ENCODE results near the gene ST6GALNAC5.
"Not testable (repeated sequence)": the region's sequence is repeated elsewhere in the genome, so short reads cannot be mapped to it uniquely, and the experiment has no call there.

ST6GALNAC5 gene

GRCh38 chr1:76876655-76877395 is 9.5 kb downstream of the ST6GALNAC5 start:
- POLR2A ChIA-PET = no interaction called here
- no peak for DNase-seq

GRCh38 chr1:76879014-76879413 is 11.7 kb downstream of the ST6GALNAC5 start:
- H3K27ac ChIP-seq (ENCODE audit: insufficient read depth in 1 of 2, low read depth in 1 of 2, low read length in 2 of 2, poor library complexity in 1 of 2, severe bottlenecking in 2 of 2); POLR2A ChIA-PET; H3K9me3 ChIP-seq (ENCODE audit: control extremely low read depth in 1 of 5, control insufficient read depth in 4 of 5, insufficient read depth in 2 of 5, low read depth in 1 of 5, low read length in 4 of 5); CTCF ChIA-PET; H3K27me3 ChIP-seq (replicated peaks in 2 of 5; ENCODE audit: control insufficient read depth in 4 of 5, insufficient read depth in 5 of 5, low read length in 4 of 5); H3K4me3 ChIP-seq (ENCODE audit: control insufficient read depth in 1 of 7, extremely low read depth in 1 of 7, insufficient read depth in 4 of 7, low read depth in 2 of 7, low read length in 6 of 7); H3K4me1 ChIP-seq (ENCODE audit: control extremely low read depth in 1 of 4, control insufficient read depth in 4 of 4, insufficient read depth in 4 of 4, low read length in 3 of 4); DNase-seq; H3K36me3 ChIP-seq (ENCODE audit: control insufficient read depth in 4 of 4, insufficient read depth in 4 of 4, low read length in 3 of 4): not testable (repeated sequence)

More at GRCh38 chr1:76876655-76877395, 9.5 kb downstream of the ST6GALNAC5 start:
- no peak overlapping the region for H3K4me3 ChIP-seq (ENCODE audit: control insufficient read depth in 1 of 7, extremely low read depth in 1 of 7, insufficient read depth in 4 of 7, low read depth in 2 of 7, low read length in 6 of 7)
- H3K4me1 ChIP-seq (ENCODE audit: control extremely low read depth in 1 of 4, control insufficient read depth in 4 of 4, insufficient read depth in 4 of 4, low read length in 3 of 4) = no peaks in the 10 kb centered on the region
- H3K27ac ChIP-seq (ENCODE audit: insufficient read depth in 1 of 2, low read depth in 1 of 2, low read length in 2 of 2, poor library complexity in 1 of 2, severe bottlenecking in 2 of 2) = no peak overlapping the region
- H3K9me3 ChIP-seq (ENCODE audit: control extremely low read depth in 1 of 5, control insufficient read depth in 4 of 5, insufficient read depth in 2 of 5, low read depth in 1 of 5, low read length in 4 of 5) = no peaks in the 10 kb centered on the region
- H3K36me3 ChIP-seq (ENCODE audit: control insufficient read depth in 4 of 4, insufficient read depth in 4 of 4, low read length in 3 of 4) = no peaks in the 10 kb centered on the region
- WGBS (ENCODE audit: insufficient coverage) = 97% methylated on average over 7 of the region's 8 CpGs
- H3K27me3 ChIP-seq (replicated peaks in 2 of 5; ENCODE audit: control insufficient read depth in 4 of 5, insufficient read depth in 5 of 5, low read length in 4 of 5) = no peaks in the 10 kb centered on the region
- CTCF ChIA-PET = no interaction called here

GRCh38 chr1:76881762-76882161 is 14.5 kb downstream of the ST6GALNAC5 start:
- Histone ChIP-seq H3K36me3 (ENCODE audit: control insufficient read depth in 4 of 4, insufficient read depth in 4 of 4, low read length in 3 of 4) (no peaks in the 10 kb centered on the region), H3K4me1 (ENCODE audit: control extremely low read depth in 1 of 4, control insufficient read depth in 4 of 4, insufficient read depth in 4 of 4, low read length in 3 of 4) (no peaks in the 10 kb centered on the region), H3K9me3 (ENCODE audit: control extremely low read depth in 1 of 5, control insufficient read depth in 4 of 5, insufficient read depth in 2 of 5, low read depth in 1 of 5, low read length in 4 of 5) (no peaks in the 10 kb centered on the region), H3K4me3 (ENCODE audit: control insufficient read depth in 1 of 7, extremely low read depth in 1 of 7, insufficient read depth in 4 of 7, low read depth in 2 of 7, low read length in 6 of 7) (no peak overlapping the region), H3K27ac (ENCODE audit: insufficient read depth in 1 of 2, low read depth in 1 of 2, low read length in 2 of 2, poor library complexity in 1 of 2, severe bottlenecking in 2 of 2) (no peak overlapping the region), H3K27me3 (replicated peaks in 2 of 5; ENCODE audit: control insufficient read depth in 4 of 5, insufficient read depth in 5 of 5, low read length in 4 of 5) (no peaks in the 10 kb centered on the region)
- ChIA-PET POLR2A (interaction anchor here (0.6 kb wide), 1 partner anchor 465 kb away, joined by 3 read pairs; no protein-coding TSS in a partner anchor), CTCF (no interaction called here)
- no peak for DNase-seq

GRCh38 chr1:76891931-76892622 is 24.8 kb downstream of the ST6GALNAC5 start:
- 93% methylated on average over 3 of the region's 4 CpGs for WGBS (ENCODE audit: insufficient coverage)
- POLR2A ChIA-PET = no interaction called here
- Histone ChIP-seq H3K36me3 (ENCODE audit: control insufficient read depth in 4 of 4, insufficient read depth in 4 of 4, low read length in 3 of 4) (no peaks in the 10 kb centered on the region), H3K9me3 (ENCODE audit: control extremely low read depth in 1 of 5, control insufficient read depth in 4 of 5, insufficient read depth in 2 of 5, low read depth in 1 of 5, low read length in 4 of 5) (no peaks in the 10 kb centered on the region), H3K27ac (ENCODE audit: insufficient read depth in 1 of 2, low read depth in 1 of 2, low read length in 2 of 2, poor library complexity in 1 of 2, severe bottlenecking in 2 of 2) (no peak overlapping the region), H3K4me3 (ENCODE audit: control insufficient read depth in 1 of 7, extremely low read depth in 1 of 7, insufficient read depth in 4 of 7, low read depth in 2 of 7, low read length in 6 of 7) (no peak overlapping the region), H3K27me3 (replicated peaks in 2 of 5; ENCODE audit: control insufficient read depth in 4 of 5, insufficient read depth in 5 of 5, low read length in 4 of 5) (no peaks in the 10 kb centered on the region), H3K4me1 (ENCODE audit: control extremely low read depth in 1 of 4, control insufficient read depth in 4 of 4, insufficient read depth in 4 of 4, low read length in 3 of 4) (no peaks in the 10 kb centered on the region)
- CTCF ChIA-PET = no interaction called here
- DNase-seq = no peak

- POLR2A ChIA-PET = no interaction called here
Observed at GRCh38 chr1:76892675-76893074, 25.4 kb downstream of the ST6GALNAC5 start.

GRCh38 chr1:76901158-76901767 is 34.0 kb downstream of the ST6GALNAC5 start:
- Histone ChIP-seq H3K9me3 (ENCODE audit: control extremely low read depth in 1 of 5, control insufficient read depth in 4 of 5, insufficient read depth in 2 of 5, low read depth in 1 of 5, low read length in 4 of 5) (no peaks in the 10 kb centered on the region), H3K4me3 (ENCODE audit: control insufficient read depth in 1 of 7, extremely low read depth in 1 of 7, insufficient read depth in 4 of 7, low read depth in 2 of 7, low read length in 6 of 7) (no peak overlapping the region), H3K27me3 (replicated peaks in 2 of 5; ENCODE audit: control insufficient read depth in 4 of 5, insufficient read depth in 5 of 5, low read length in 4 of 5) (no peaks in the 10 kb centered on the region), H3K27ac (ENCODE audit: insufficient read depth in 1 of 2, low read depth in 1 of 2, low read length in 2 of 2, poor library complexity in 1 of 2, severe bottlenecking in 2 of 2) (no peak overlapping the region), H3K4me1 (ENCODE audit: control extremely low read depth in 1 of 4, control insufficient read depth in 4 of 4, insufficient read depth in 4 of 4, low read length in 3 of 4) (no peaks in the 10 kb centered on the region), H3K36me3 (ENCODE audit: control insufficient read depth in 4 of 4, insufficient read depth in 4 of 4, low read length in 3 of 4) (no peaks in the 10 kb centered on the region)
- CTCF ChIA-PET = interaction anchor here (0.7 kb wide), 1 partner anchor 40 kb away, joined by 3 read pairs; no protein-coding TSS in a partner anchor
- DNase-seq = peak; percentile 47 to 63 (median 59)
- 100% methylated on average over 1 of the region's 2 CpGs for WGBS (ENCODE audit: insufficient coverage)
- POLR2A ChIA-PET = no interaction called here

More at GRCh38 chr1:76892675-76893074, 25.4 kb downstream of the ST6GALNAC5 start:
- Histone ChIP-seq H3K36me3 (ENCODE audit: control insufficient read depth in 4 of 4, insufficient read depth in 4 of 4, low read length in 3 of 4) (no peaks in the 10 kb centered on the region), H3K27me3 (replicated peaks in 2 of 5; ENCODE audit: control insufficient read depth in 4 of 5, insufficient read depth in 5 of 5, low read length in 4 of 5) (no peaks in the 10 kb centered on the region), H3K4me3 (ENCODE audit: control insufficient read depth in 1 of 7, extremely low read depth in 1 of 7, insufficient read depth in 4 of 7, low read depth in 2 of 7, low read length in 6 of 7) (no peak overlapping the region), H3K4me1 (ENCODE audit: control extremely low read depth in 1 of 4, control insufficient read depth in 4 of 4, insufficient read depth in 4 of 4, low read length in 3 of 4) (no peaks in the 10 kb centered on the region), H3K27ac (ENCODE audit: insufficient read depth in 1 of 2, low read depth in 1 of 2, low read length in 2 of 2, poor library complexity in 1 of 2, severe bottlenecking in 2 of 2) (no peak overlapping the region), H3K9me3 (ENCODE audit: control extremely low read depth in 1 of 5, control insufficient read depth in 4 of 5, insufficient read depth in 2 of 5, low read depth in 1 of 5, low read length in 4 of 5) (no peaks in the 10 kb centered on the region)
- no peak for DNase-seq
- CTCF ChIA-PET = no interaction called here
- WGBS (ENCODE audit: insufficient coverage) = 100% methylated on average over 1 of the region's 1 CpG

Data from common myeloid progenitor, CD34-positive (primary cell).